Measurements from ENCODE around the gene PLG. TPM values are rescaled to one million over a fixed set of nuclear protein-coding genes. Genes with fewer than 3 reads are reported as not detected.
"Not testable (repeated sequence)": the region's sequence is repeated elsewhere in the genome, so short reads cannot be mapped to it uniquely, and the experiment has no call there.

The PLG gene
- total and polyA plus RNA-seq, 2 experiments from 2014 or later, result 0.29 TPM; not detected in 1

- H3K36me3 ChIP-seq (ENCODE audit: low read depth), result no peaks in the 10 kb centered on the region
- H3K4me1 ChIP-seq (ENCODE audit: insufficient read depth), result no peaks in the 10 kb centered on the region
- no peak overlapping the region for H3K4me3 ChIP-seq
- no peaks in the 10 kb centered on the region for H3K79me2 ChIP-seq (ENCODE audit: insufficient read depth)
- no peaks in the 10 kb centered on the region for H3K9me2 ChIP-seq (ENCODE audit: insufficient read depth)
- no peak overlapping the region for H3K4me2 ChIP-seq (ENCODE audit: unreplicated experiment)
- no peaks in the 10 kb centered on the region for H4K20me1 ChIP-seq (ENCODE audit: insufficient read depth)
- in situ Hi-C loops (cut with MboI), result no loop called here
- H3K9me3 ChIP-seq (ENCODE audit: low read depth), result no peaks in the 10 kb centered on the region
- H3K9ac ChIP-seq, result no peak overlapping the region
- no peaks in the 10 kb centered on the region for H3K27me3 ChIP-seq (replicated peaks; ENCODE audit: insufficient read depth)
- H3F3A ChIP-seq (ENCODE audit: insufficient read depth), result no peaks in the 10 kb centered on the region
- no peak overlapping the region for H3K27ac ChIP-seq
- WGBS, 2 experiments (ENCODE audit: low coverage in 1 of 2, low lambda C conversion rate in 2 of 2, missing lambda C conversion rate in 2 of 2), result 62 to 66% methylated on average over 4 of the region's 4 CpGs
- DNase-seq, result no peak
- H2AFZ ChIP-seq, result no peak overlapping the region
- TF ChIP-seq EZH2phosphoT487 (IDR thresholded peaks at IDR 0.05; ENCODE audit: insufficient read depth, low read depth), result no peak
- TF ChIP-seq EZH2 (IDR thresholded peaks at IDR 0.05; ENCODE audit: insufficient read depth, poor library complexity, severe bottlenecking), result no peak
Measured at GRCh38 chr6:160774399-160774798, 72.4 kb downstream of the PLG start.

- Histone ChIP-seq H3K27me3 (replicated peaks; ENCODE audit: insufficient read depth) (no peaks in the 10 kb centered on the region), H3F3A (ENCODE audit: insufficient read depth) (no peaks in the 10 kb centered on the region), H3K4me2 (ENCODE audit: unreplicated experiment) (no peak overlapping the region), H3K4me3 (no peak overlapping the region), H3K9me3 (ENCODE audit: low read depth) (no peaks in the 10 kb centered on the region), H3K27ac (no peak overlapping the region), H3K79me2 (ENCODE audit: insufficient read depth) (no peaks in the 10 kb centered on the region), H4K20me1 (ENCODE audit: insufficient read depth) (no peaks in the 10 kb centered on the region), H3K4me1 (ENCODE audit: insufficient read depth) (no peaks in the 10 kb centered on the region), H3K36me3 (ENCODE audit: low read depth) (no peaks in the 10 kb centered on the region), H2AFZ (no peak overlapping the region), H3K9ac (no peak overlapping the region), H3K9me2 (ENCODE audit: insufficient read depth) (no peaks in the 10 kb centered on the region)
- WGBS, 2 experiments (ENCODE audit: low coverage in 1 of 2, low lambda C conversion rate in 2 of 2, missing lambda C conversion rate in 2 of 2), result 31 to 37% methylated on average over 6 of the region's 6 CpGs
- TF ChIP-seq EZH2 (IDR thresholded peaks at IDR 0.05; ENCODE audit: insufficient read depth, poor library complexity, severe bottlenecking), result no peak
- no peak for TF ChIP-seq EZH2phosphoT487 (IDR thresholded peaks at IDR 0.05; ENCODE audit: insufficient read depth, low read depth)
- in situ Hi-C loops (cut with MboI), result no loop called here
- DNase-seq, result no peak
Measured at GRCh38 chr6:160775792-160776580, 73.9 kb downstream of the PLG start.

- H3K9ac ChIP-seq; H2AFZ ChIP-seq; H4K20me1 ChIP-seq (ENCODE audit: insufficient read depth); H3K27ac ChIP-seq; H3K9me2 ChIP-seq (ENCODE audit: insufficient read depth); in situ Hi-C loops (cut with MboI); H3K4me1 ChIP-seq (ENCODE audit: insufficient read depth); H3F3A ChIP-seq (ENCODE audit: insufficient read depth); H3K4me2 ChIP-seq (ENCODE audit: unreplicated experiment); H3K36me3 ChIP-seq (ENCODE audit: low read depth); H3K9me3 ChIP-seq (ENCODE audit: low read depth); DNase-seq; H3K27me3 ChIP-seq (replicated peaks; ENCODE audit: insufficient read depth); H3K4me3 ChIP-seq; H3K79me2 ChIP-seq (ENCODE audit: insufficient read depth): not testable (repeated sequence)
- 67 to 79% methylated on average over 6 of the region's 6 CpGs for WGBS, 2 experiments (ENCODE audit: low coverage in 1 of 2, low lambda C conversion rate in 2 of 2, missing lambda C conversion rate in 2 of 2)
Measured at GRCh38 chr6:160779095-160779494, 77.1 kb downstream of the PLG start.

DNA sequence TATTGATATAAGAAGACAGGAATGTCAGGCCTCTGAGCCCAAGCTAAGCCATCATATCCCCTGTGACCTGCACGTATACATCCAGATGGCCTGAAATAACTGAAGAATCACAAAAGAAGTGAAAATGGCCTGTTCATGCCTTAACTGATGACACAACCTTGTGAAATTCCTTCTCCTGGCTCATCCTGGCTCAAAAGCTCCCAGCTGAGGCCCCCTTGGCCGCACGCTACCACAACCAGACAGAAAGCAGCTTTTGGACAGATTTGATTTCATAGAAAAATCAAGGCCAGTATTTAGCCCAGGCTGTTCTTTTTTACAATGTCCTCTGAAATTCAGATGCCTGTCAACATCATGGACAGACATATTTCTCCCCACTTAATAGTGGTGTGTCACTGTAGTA is 78.6 kb downstream of the PLG start:
- H3K9me2 ChIP-seq (ENCODE audit: insufficient read depth); H3K9me3 ChIP-seq (ENCODE audit: low read depth); H3F3A ChIP-seq (ENCODE audit: insufficient read depth); H3K4me1 ChIP-seq (ENCODE audit: insufficient read depth); H3K9ac ChIP-seq; H3K36me3 ChIP-seq (ENCODE audit: low read depth); H2AFZ ChIP-seq; H3K27me3 ChIP-seq (replicated peaks; ENCODE audit: insufficient read depth); H3K4me3 ChIP-seq; H4K20me1 ChIP-seq (ENCODE audit: insufficient read depth); H3K27ac ChIP-seq; H3K79me2 ChIP-seq (ENCODE audit: insufficient read depth); in situ Hi-C loops (cut with MboI); H3K4me2 ChIP-seq (ENCODE audit: unreplicated experiment); DNase-seq: not testable (repeated sequence)
- 77 to 82% methylated on average over 3 of the region's 3 CpGs for WGBS, 2 experiments (ENCODE audit: low coverage in 1 of 2, low lambda C conversion rate in 2 of 2, missing lambda C conversion rate in 2 of 2)

DNA sequence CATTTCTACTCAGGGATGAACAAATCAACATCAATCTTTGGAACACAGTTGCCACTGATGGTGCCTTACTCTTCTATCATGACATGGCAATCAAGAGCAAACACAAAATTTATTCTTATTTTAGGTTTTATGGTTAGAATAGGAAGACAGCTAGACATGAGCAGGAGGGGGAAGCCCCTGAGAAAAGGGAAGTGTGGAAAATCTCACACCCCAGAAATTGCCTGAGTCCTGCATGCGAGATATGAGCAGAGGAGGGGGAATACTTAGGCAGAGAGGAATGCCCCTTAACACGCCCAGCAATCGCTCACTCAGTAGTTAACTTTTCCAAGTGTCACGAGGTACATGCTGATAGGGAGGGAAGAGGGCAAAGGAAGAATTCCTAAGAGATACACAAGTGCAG is 79.3 kb downstream of the PLG start:
- Histone ChIP-seq H3K4me2 (ENCODE audit: unreplicated experiment) (no peak overlapping the region), H3K9ac (no peak overlapping the region), H3K4me3 (no peak overlapping the region), H3K9me3 (ENCODE audit: low read depth) (no peaks in the 10 kb centered on the region), H3K27ac (no peak overlapping the region), H3K36me3 (ENCODE audit: low read depth) (no peaks in the 10 kb centered on the region), H3F3A (ENCODE audit: insufficient read depth) (no peaks in the 10 kb centered on the region), H2AFZ (no peak overlapping the region), H4K20me1 (ENCODE audit: insufficient read depth) (no peaks in the 10 kb centered on the region), H3K4me1 (ENCODE audit: insufficient read depth) (no peaks in the 10 kb centered on the region), H3K9me2 (ENCODE audit: insufficient read depth) (no peaks in the 10 kb centered on the region), H3K27me3 (replicated peaks; ENCODE audit: insufficient read depth) (no peaks in the 10 kb centered on the region), H3K79me2 (ENCODE audit: insufficient read depth) (no peaks in the 10 kb centered on the region)
- in situ Hi-C loops (cut with MboI), result no loop called here
- WGBS, 2 experiments (ENCODE audit: low coverage in 1 of 2, low lambda C conversion rate in 2 of 2, missing lambda C conversion rate in 2 of 2), result 51 to 54% methylated on average over 4 of the region's 4 CpGs
- DNase-seq, result no peak
- TF ChIP-seq EZH2phosphoT487 (IDR thresholded peaks at IDR 0.05; ENCODE audit: insufficient read depth, low read depth) (no peak), EZH2 (IDR thresholded peaks at IDR 0.05; ENCODE audit: insufficient read depth, poor library complexity, severe bottlenecking) (no peak)

All from GM23248 (cell line).